GM10248 (cell line): ENCODE measurements around the gene PRDX5.
A peak's percentile ranks its signal among the peaks of the same experiment; 100 is the strongest.

Experiments used
- CTCF ChIA-PET: fragments of 300-600 bp; sonication (Branson Sonifier 250); formaldehyde crosslinking; extraction: SDS; loops from one replicate; lab custom pipeline; 2021; ENCODE audit warnings: antibody characterized with exemption; lab: Yijun Ruan, JAX
- POLR2A ChIA-PET: fragments of 350-650 bp; sonication (Branson Sonifier 250); formaldehyde crosslinking; extraction: SDS; loops from one replicate; lab custom pipeline; 2020; ENCODE audit warnings: antibody characterized with exemption; lab: Yijun Ruan, JAX
- DNase-seq: peaks from one replicate; pipeline ENCODE4 v3.0.0; 2012; ENCODE audit errors: extremely low spot score
- CTCF ChIP-seq: IDR thresholded peaks from 2 replicates; pipeline ENCODE4 v1.5.1; 2012; ENCODE audit warnings: mild to moderate bottlenecking, low read depth; ENCODE audit errors: extremely low read depth, missing control alignments, control extremely low read depth

Gene PRDX5

DNA sequence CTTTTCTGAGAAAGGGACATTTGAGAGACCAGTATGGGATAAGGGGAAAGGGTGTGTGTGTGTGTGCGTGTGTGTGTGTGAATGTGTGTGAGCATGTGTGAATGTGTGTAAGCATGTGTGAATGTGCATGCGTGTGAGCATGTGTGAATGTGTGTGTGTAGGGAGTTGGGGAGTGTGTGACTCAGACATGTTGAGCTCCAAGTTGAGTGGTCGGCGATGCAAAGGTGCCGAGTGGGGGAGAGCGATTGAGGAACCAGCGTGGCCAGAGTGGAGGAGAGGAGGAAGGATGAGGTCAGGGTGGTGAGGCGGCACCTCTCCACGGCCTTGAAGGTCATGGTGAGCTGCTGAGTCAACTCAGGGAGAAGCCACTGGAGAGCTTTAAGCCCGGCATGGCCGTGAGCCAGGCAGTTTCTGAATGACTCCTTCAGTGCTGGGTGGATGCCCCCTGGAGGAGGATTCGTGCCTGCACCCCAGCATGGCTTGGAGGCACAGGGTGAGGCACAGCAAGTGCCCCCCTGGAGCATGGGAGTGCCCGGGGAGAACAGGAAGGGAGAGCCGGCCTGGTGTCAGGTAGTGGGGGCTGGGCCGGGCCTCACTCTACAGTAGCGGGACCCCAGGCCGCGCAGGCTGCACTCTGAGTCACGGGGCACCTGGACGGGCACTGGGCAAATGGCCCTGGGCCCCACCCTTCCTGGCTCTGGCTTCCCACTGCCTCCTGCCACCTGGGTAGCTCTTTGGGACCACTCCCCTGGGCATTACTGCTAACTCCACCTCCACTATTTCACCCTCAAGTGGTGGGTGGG, 13.8 kb downstream of the PRDX5 start:
- ChIA-PET POLR2A (interaction anchor here (0.6 to 2.0 kb wide), 4 partner anchors 8 to 146 kb away, joined by 3 to 18 read pairs (median 5); partner anchors contain the start of genes CCDC88B, PRDX5, STIP1 and TRMT112), CTCF (interaction anchor here (0.7 to 4.2 kb wide), 25 partner anchors 9 to 633 kb away, joined by 3 to 71 read pairs (median 4); partner anchors contain the start of genes CATSPERZ, CCDC88B, ESRRA and FERMT3)
- peak; percentile 79 for DNase-seq
- TF ChIP-seq CTCF: peak; percentile 56

DNA sequence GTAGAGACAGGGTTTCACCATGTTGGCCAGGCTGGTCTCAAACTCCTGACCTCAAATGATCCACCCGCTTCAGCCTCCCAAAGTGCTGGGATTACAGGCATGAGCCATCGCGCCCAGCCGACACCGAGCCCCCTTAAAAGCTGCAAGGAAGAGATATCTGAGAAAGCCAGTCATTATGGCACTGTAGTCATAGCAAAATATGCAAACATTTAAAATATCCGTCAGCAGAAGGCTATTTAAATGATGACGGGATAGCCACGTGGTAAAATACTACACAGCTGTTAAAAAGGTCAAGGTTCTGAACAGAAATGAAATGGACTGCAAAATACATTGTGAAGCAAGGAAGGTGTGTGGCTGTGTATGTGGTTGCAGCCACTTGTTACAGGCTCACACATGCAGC, 15.6 kb downstream of the PRDX5 start:
- no peak for DNase-seq
- CTCF ChIA-PET: interaction anchor here (0.9 to 4.2 kb wide), 6 partner anchors 8 to 129 kb away, joined by 3 to 71 read pairs (median 32); partner anchors contain the start of genes CCDC88B, ESRRA, PRDX5 and TRMT112
- POLR2A ChIA-PET: no interaction called here
- TF ChIP-seq CTCF: no peak

DNA sequence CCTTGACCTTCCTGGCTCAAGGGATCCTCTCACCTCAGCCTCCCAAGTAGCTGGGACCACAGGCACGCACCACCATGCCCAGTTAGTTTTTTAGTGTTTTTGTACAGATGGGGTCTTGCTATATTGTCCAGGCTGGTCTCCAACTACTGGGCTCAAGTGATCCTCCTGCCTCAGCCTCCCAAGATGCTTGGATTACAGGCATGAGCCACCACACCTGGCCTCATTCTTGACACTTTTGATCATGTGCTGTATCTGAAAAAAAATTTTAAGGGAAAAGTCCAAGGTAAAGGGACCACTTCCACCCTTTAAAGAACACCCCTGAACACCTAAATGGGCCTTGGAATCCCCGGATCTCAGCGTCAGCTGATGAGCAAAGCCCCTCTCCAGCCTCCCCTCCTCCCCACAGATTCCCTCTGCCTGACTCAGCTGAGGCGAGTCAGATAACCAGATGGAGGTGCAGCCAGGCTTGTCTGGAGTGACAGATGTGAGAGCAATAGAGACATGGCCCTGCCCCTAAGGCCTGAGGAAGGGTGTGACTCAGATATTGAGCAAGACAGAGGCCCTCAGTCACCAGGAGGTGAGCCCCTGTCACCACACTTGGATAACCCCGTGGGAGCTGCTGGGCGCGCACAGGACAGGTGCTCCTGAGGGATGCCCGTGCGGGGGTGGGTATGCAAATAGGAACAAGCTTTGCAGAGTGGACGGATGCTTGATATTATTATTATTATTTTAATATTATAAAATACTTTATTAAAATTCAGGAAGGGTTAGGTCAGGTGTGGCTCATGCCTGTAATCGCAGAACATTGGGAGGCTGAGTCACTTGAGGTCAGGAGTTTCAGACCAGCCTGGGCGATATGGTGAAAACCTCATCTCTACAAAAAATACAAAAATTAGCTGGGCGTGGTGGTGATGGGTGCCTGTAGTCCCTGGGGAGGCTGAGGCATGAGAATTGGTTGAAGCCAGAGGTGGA, 17.1 kb downstream of the PRDX5 start:
- peak; percentile 88 for DNase-seq
- TF ChIP-seq CTCF: no peak
- ChIA-PET CTCF (interaction anchor here (1.3 to 4.0 kb wide), 4 partner anchors 11 to 30 kb away, joined by 3 to 20 read pairs (median 6); partner anchors contain the start of genes ESRRA, PRDX5 and TRMT112), POLR2A (interaction anchor here (1.3 to 1.8 kb wide), 2 partner anchors 12 to 17 kb away, joined by 3 to 10 read pairs; partner anchors contain the start of genes PRDX5 and TRMT112)

DNA sequence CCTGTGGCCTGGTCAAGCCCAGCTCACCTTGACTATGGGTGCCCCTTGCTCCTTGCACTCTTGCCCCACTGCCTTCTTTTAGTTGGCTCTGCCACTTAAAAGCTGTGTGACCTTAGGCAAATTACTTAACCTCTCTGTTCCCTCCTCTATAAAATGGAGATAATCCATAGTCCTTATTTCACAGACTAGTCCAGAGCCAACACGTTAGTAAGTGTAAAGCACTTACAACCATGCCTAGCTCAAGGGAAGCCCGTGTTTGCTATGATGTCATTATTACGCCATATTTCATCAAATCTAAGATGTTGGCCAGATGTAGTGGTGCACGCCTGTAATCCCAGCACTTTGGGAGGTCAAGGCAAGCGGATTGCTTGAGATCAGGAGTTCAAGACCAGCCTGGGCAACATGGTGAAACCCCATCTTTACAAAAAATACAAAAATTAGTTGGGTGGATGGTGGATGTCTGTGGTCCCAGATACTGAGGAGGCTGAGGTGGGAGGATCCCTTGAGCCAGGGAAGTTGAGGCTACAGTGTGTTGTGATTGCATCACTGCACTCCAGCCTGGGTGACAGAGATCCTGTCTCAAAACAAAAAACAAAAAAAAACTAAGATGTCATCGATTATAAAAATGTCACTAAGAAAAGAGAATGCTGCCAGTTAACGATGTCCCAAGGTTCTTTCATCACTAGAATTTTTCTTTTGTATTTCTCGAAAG, 19.8 kb downstream of the PRDX5 start:
- ChIA-PET CTCF (interaction anchor here (0.9 to 4.0 kb wide), 4 partner anchors 17 to 37 kb away, joined by 3 to 20 read pairs (median 6); partner anchors contain the start of genes CATSPERZ, ESRRA, PRDX5 and TRMT112), POLR2A (no interaction called here)
- TF ChIP-seq CTCF: no peak
- no peak for DNase-seq

DNA sequence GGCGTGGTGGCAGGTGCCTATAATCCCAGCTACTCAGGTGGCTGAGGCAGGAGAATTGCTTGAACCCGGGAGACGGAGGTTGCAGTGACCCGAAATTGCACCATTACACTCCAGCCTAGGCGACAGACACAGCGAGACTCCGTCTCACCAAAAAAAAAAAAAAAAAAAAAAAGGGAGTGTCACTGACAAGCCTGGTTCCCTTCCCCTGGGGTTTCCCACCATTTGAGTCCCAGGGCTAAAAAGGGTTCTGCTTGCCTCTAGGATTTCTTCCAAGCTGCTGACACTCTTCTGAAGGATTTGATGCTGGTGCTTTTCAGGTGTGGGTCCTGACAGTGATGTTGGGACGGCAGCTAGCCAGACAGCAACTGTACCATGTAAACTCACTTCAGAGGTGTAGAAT, 20.8 kb downstream of the PRDX5 start:
- no peak for TF ChIP-seq CTCF
- CTCF ChIA-PET: interaction anchor here (1.3 to 2.8 kb wide), 3 partner anchors 16 to 34 kb away, joined by 4 to 8 read pairs (median 8); partner anchors contain the start of genes ESRRA, PRDX5 and TRMT112
- POLR2A ChIA-PET: no interaction called here
- DNase-seq: no peak
